COLO829 (cell line): ENCODE results near the gene SPINK7.

Experiments
- DNase-seq: peaks from one replicate; pipeline ENCODE4 v3.0.0; 2012; ENCODE audit warnings: low spot score

The SPINK7 gene

GRCh38 chr5:148343603-148344487 is 31.6 kb downstream of the SPINK7 start:
- no peak for DNase-seq

DNA sequence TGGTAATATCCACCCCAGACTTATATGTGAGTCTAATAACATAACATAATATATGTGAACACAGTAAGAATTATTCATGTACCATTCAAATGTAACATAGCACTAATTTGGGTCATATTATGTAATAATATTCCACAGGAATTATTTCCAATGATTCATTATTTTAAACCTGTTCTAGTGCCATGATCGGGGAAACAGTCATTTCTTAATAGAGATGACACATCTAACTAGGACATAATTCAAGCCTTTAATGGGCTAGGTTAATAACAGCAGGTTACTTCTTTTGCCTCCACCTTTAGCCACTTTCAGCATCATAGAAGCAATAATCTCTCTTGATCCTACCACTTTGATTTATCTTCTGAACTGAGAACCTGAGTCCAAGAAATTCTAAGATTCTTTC is 35.5 kb downstream of the SPINK7 start:
- no peak for DNase-seq

DNA sequence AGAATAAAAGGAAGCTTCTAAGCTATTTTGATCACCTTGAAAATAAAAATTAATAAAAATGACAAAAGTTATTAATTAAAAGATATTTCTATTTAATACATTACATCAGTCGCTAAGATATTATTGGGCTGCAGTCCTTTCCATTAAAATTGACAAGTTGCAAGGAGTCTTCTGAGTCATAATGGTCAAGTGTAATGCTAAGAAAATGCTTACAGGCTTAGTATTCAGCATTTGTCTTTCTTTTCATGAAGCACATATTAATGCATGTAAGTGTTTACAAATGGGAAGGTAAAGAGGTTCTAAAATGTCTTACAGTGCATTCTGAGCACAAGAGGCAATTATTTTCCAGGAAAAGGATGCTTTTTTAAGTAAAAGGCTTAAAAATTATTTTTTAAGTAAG is 40.5 kb downstream of the SPINK7 start:
- DNase-seq = no peak

DNA sequence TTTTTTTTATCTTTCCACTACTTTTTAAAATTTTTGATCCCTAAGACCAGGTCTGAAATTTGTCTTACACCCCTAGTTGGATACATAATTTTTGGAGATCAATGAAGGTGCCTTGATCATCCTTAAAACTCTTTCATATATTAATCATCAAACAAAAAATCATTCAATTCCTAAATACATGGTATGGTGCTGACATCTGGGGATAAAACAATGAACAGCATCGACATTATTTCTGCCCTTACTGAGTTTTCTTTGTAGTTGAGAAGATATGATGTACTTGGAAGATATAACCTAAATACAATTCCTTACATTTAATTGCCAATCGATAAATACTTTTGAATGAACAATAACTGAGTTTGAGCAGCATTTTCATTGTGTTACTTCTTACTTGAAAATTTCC is 41.4 kb downstream of the SPINK7 start:
- DNase-seq = no peak

- DNase-seq = no peak
Measured at GRCh38 chr5:148364343-148364742, 52.1 kb downstream of the SPINK7 start.
